ENCODE data around the gene CLCA1.

The CLCA1 gene

GRCh38 chr1:86504895-86505563, 36.3 kb downstream of the CLCA1 start:
- DNase-seq, result no peak

GRCh38 chr1:86505564-86505902, 36.8 kb downstream of the CLCA1 start:
- no peak for DNase-seq

GRCh38 chr1:86507935-86508582, 39.3 kb downstream of the CLCA1 start:
- no peak for DNase-seq

GRCh38 chr1:86508583-86508969, 39.8 kb downstream of the CLCA1 start:
- DNase-seq, result no peak

- DNase-seq, result no peak
Observed at GRCh38 chr1:86515597-86515996, 46.9 kb downstream of the CLCA1 start.

DNA sequence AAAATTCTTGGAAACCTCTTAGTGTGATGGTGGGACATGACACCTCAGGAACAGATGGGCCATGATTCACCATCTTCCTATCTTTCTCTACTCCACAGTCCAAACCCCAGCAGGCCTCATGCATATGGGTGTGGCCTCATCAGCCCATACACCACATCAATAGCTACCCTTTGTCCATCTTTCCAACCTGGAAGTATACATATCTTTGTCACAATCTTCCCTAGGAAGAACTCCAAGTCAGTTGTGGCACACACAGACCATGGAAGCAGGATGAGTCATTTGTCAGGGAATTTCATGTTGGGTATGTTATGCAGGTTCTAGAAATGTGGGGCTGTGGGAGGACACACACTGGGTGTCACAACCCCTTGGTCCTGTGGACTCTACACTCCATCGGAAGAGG, 47.6 kb downstream of the CLCA1 start:
- no peak for DNase-seq

GRCh38 chr1:86517336-86517735, 48.6 kb downstream of the CLCA1 start:
- DNase-seq, result no peak

GRCh38 chr1:86520789-86521521, 52.2 kb downstream of the CLCA1 start:
- DNase-seq, result no peak

GRCh38 chr1:86521522-86521891, 52.8 kb downstream of the CLCA1 start:
- no peak for DNase-seq

DNA sequence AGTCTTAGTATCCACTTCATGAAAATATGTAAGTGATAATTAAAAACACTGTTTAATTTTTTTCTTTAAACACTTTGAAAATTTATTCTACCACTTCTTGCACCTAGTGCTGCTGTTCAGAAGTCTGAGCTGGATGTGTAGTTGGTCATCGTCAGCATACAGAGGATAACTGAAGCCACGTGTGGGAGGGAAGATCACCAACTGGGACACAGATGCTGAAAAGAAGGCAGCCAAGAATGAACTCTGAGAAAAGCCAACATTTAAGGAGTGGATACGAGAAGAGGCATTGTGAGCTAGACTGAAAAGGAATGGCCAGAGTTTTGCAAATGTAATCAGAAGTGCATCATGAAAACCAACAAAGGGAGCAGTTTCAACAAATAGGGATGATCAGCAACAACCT, 53.5 kb downstream of the CLCA1 start:
- DNase-seq, result no peak

DNA sequence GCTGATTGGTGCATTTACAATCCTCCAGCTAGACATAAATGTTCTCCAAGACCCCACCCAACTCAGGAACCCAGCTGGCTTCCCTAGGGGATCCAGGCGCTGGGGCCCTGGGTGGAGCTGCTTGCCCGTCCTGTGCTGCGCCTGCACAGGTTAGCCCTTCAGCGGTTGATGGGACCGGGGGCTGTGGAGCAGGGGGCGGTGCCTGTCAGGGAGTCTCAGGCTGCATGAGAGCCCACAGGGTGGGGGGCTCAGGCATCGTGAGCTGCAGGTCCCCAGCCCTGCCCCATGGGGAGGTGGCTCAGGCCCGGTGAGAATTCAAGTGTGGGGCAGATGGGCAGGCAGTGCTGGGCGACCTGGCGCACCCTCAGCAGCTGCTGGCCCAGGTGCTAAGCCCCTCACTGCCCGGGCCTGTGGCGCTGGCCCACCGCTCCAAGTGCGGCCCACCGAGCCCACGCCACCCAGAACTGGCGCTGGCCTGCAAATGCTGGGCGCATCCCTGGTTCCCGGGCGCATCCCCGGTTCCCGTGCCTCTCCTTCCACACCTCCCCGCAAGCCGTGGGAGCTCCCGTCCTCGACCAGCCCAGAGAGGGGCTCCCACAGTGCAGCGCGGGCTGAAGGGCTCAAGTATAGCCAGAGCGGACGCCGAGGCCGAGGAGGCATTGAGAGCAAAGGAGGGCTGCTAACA, 55.1 kb downstream of the CLCA1 start:
- no peak for DNase-seq

DNA sequence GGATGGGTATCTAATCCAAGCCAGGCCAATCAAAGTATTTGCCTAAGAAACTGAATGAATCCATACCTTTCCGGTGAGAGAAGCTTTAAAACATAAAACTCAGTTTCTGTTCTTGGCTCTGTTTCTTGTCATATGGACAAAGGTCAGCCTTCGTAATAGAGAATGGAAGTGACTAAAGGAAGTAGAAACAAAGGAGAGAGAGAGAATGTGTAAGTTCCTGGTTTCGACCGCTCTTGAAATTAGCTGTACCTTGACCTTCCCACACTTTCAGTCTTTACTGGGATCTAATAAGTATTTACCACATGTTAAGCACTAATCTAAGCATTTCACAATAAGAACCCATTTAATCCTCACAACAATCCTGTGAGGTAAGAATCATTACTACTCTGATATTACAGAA, 58.6 kb downstream of the CLCA1 start:
- no peak for DNase-seq

- no peak for DNase-seq
Observed at GRCh38 chr1:86530211-86530845, 61.6 kb downstream of the CLCA1 start.

DNA sequence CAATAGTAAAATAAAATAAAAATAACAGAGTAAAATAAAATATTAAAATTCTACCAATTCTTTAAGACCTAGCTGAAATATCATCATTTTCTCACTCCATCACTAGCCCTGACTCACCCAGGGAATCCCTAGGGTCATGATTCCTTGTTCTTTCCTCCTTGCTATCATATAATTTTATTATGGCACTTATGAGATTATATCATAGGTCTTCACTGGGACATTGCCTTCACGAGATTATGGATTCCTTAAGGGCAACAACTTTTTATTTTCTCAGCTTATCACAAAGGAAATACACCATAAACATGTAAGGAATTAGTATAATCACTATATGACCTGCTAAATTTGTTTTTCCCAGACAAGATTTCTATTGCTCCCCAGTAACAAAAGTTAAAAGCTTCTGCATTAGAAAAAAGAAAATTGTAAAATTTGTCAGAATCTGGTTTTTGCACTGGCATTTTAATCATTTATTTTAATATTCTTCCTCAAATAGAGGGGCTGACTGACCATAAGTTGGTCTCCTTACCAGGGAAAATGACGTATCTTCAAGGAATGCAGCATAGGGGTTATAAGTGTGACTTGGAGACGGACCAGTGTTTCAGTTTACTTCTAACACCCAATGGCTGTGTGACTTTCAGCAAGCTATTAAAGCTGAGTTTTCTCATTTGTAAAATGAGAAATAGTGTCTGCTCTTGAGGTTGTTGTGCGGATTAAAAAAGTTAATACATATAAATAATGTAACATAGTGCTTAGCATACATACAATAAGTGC, 69.4 kb downstream of the CLCA1 start:
- DNase-seq, result no peak

DNA sequence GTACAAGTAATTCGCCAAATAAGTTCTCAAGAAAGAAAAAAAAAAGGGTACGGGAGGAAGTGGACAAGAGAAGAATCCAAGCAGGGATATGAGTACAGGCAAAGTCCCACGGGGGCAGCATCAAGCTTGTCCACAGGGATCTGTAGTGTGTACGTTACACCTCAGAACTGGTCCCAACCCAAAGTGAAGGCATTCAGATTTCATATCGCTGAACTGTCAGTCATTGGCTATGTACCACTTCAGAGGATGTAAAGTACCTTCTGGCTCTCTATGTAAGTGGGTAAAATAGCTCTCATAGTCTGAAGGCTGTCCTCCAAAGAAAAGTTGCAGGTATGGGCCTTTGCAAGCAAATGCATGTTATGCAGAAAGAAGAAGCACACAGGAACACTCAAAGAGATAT, 70.0 kb downstream of the CLCA1 start:
- DNase-seq, result no peak

DNA sequence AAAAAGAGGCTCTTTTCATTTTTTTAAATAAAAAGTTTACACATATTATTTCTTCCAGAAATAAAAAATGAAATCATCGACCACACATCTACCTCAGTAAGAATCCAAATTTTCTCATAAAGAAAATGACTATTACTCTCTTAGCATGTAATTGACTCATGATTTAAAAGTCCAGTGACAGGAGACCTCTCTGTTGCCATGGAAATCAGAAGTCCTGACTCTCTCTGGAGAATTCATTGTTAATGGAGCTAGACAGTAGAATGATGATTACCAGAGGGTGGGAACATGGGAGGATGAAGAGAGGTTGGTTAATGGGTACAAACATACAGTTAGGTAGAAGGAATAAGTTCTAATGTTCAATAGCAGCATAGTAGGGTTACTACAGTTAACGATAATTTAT, 73.1 kb downstream of the CLCA1 start:
- DNase-seq, result no peak

DNA sequence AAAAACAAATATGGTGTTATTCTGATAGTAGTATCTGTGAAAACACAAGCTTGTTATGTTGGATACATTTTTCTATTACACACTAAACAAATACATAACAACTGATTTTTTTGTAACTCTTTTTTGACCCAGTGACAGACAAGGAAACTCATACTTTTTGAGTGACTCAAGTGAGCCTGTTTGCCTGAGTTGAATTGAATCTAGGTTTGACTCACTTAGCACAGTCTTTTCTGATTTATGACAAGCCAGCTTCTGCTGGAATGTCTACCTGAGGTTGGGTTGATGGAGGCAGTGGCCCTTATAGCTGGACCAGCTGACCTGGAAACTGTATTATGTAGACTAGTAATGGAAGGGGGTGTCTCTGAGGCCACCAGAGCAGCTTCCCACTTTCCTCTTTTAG, 73.9 kb downstream of the CLCA1 start:
- DNase-seq, result no peak

- DNase-seq, result no peak
Observed at GRCh38 chr1:86546787-86547221, 78.1 kb downstream of the CLCA1 start, which contains the start of gene CLCA4. Gene CLCA4, plus strand, starts transcription at chr1:86547078. Its CDS starts 42 bp downstream, at chr1:86547120.

GRCh38 chr1:86548839-86549238, 80.1 kb downstream of the CLCA1 start:
- no peak for DNase-seq
